Common myeloid progenitor, CD34-positive (primary cell): ENCODE measurements around the gene LAYN.

ENCODE experiments used
- CTCF ChIA-PET: fragments of 350-600 bp; sonication (Branson Sonifier 250); formaldehyde crosslinking; loops from one replicate; lab custom pipeline; 2021; ENCODE audit warnings: antibody characterized with exemption; lab: Charles Lee
- POLR2A ChIA-PET: fragments of 350-600 bp; sonication (Branson Sonifier 250); formaldehyde crosslinking; loops from one replicate; lab custom pipeline; 2021; ENCODE audit warnings: antibody characterized with exemption; lab: Charles Lee
- DNase-seq, 3 donors: peaks; one replicate each; pipeline versions ENCODE4 v3.0.0 to v3.0.0-alpha.2; 2013
- H3K27ac ChIP-seq, 2 experiments: 1 replicate in 1 of 2; 2 replicates in 1 of 2; pipeline ENCODE4 v1.7.0; 2013; ENCODE audit warnings: inconsistent platforms in 2 of 2, low read length in 2 of 2, mild to moderate bottlenecking in 2 of 2, low read depth in 1 of 2, moderate library complexity in 1 of 2; ENCODE audit not compliant: severe bottlenecking in 2 of 2, insufficient read depth in 1 of 2, poor library complexity in 1 of 2
- H3K27me3 ChIP-seq, 5 experiments: replicated peaks in 2 of 5; 1 replicate in 3 of 5; 2 replicates in 2 of 5; pipeline versions ENCODE4 v1.6.1 to v1.7.0; 2013; ENCODE audit warnings: low read length in 4 of 5, mild to moderate bottlenecking in 2 of 5, moderate library complexity in 2 of 5, inconsistent platforms in 1 of 5; ENCODE audit not compliant: insufficient read depth in 5 of 5, control insufficient read depth in 4 of 5
- H3K36me3 ChIP-seq, 4 experiments: 1 replicate in 2 of 4; 2 replicates in 2 of 4; pipeline versions ENCODE4 v1.6.1 to v1.7.0; 2013; ENCODE audit warnings: low read length in 3 of 4, control low read depth in 1 of 4, mild to moderate bottlenecking in 1 of 4; ENCODE audit not compliant: control insufficient read depth in 4 of 4, insufficient read depth in 4 of 4
- H3K4me1 ChIP-seq, 4 experiments: 1 replicate in 3 of 4; 2 replicates in 1 of 4; pipeline versions ENCODE4 v1.6.1 to v1.7.1; 2013; ENCODE audit warnings: low read length in 3 of 4, mild to moderate bottlenecking in 3 of 4, control low read depth in 1 of 4, inconsistent platforms in 1 of 4, moderate library complexity in 1 of 4; ENCODE audit not compliant: control insufficient read depth in 4 of 4, insufficient read depth in 4 of 4; ENCODE audit errors: control extremely low read depth in 1 of 4
- H3K4me3 ChIP-seq, 7 experiments: 1 replicate in 4 of 7; 2 replicates in 3 of 7; pipeline versions ENCODE4 v1.5.1 to v1.7.0; 2013; ENCODE audit warnings: mild to moderate bottlenecking in 7 of 7, low read length in 6 of 7, moderate library complexity in 6 of 7, inconsistent platforms in 2 of 7, low read depth in 2 of 7, control low read depth in 1 of 7; ENCODE audit not compliant: insufficient read depth in 4 of 7, control insufficient read depth in 1 of 7; ENCODE audit errors: extremely low read depth in 1 of 7
- H3K9me3 ChIP-seq, 5 experiments: 1 replicate in 4 of 5; 2 replicates in 1 of 5; pipeline versions ENCODE4 v1.6.1 to v1.7.1; 2013; ENCODE audit warnings: low read length in 4 of 5, mild to moderate bottlenecking in 2 of 5, inconsistent platforms in 1 of 5, low read depth in 1 of 5, moderate library complexity in 1 of 5; ENCODE audit not compliant: control insufficient read depth in 4 of 5, insufficient read depth in 2 of 5; ENCODE audit errors: control extremely low read depth in 1 of 5
- WGBS: methylation state at CpG from one replicate; pipeline ENCODE4 v1.1.5; 2013; ENCODE audit not compliant: insufficient coverage; 5-methylcytosine and 5-hydroxymethylcytosine counted together

Gene LAYN

GRCh38 chr11:111528557-111528956 is 12.0 kb upstream of the LAYN start:
- no CpG with 5 or more reads among the region's 1 CpG for WGBS
- peak in 2 of 3 donors; percentile 45 to 56 for DNase-seq
- Histone ChIP-seq H3K4me1 (peaks cover 0 to 6% (median 0%) of the 10 kb centered on the region in 4 experiments), H3K27me3 (peaks cover 0 to 2% (median 0%) of the 10 kb centered on the region in 5 experiments), H3K4me3 (no peak overlapping the region), H3K27ac (no peak overlapping the region), H3K36me3 (no peaks in the 10 kb centered on the region), H3K9me3 (no peaks in the 10 kb centered on the region)
- CTCF ChIA-PET: interaction anchor here (0.7 kb wide), 1 partner anchor 75 kb away, joined by 4 read pairs; no protein-coding TSS in a partner anchor
- POLR2A ChIA-PET: no interaction called here

- H3K27ac ChIP-seq: no peak overlapping the region
- no peak overlapping the region for H3K4me3 ChIP-seq
- POLR2A ChIA-PET: no interaction called here
- H3K9me3 ChIP-seq: no peaks in the 10 kb centered on the region
- H3K27me3 ChIP-seq: peaks cover 0 to 5% (median 3%) of the 10 kb centered on the region in 5 experiments
- no peaks in the 10 kb centered on the region for H3K36me3 ChIP-seq
- CTCF ChIA-PET: interaction anchor here (0.7 to 1.1 kb wide), 2 partner anchors 60 to 76 kb away, joined by 3 to 4 read pairs; no protein-coding TSS in a partner anchor
- no peak for DNase-seq
- H3K4me1 ChIP-seq: peaks cover 0 to 6% (median 0%) of the 10 kb centered on the region in 4 experiments
- no CpG with 5 or more reads among the region's 3 CpGs for WGBS
Observed at GRCh38 chr11:111530091-111530490, 10.4 kb upstream of the LAYN start.

GRCh38 chr11:111531136-111531535 is 9.4 kb upstream of the LAYN start:
- ChIA-PET POLR2A (no interaction called here), CTCF (interaction anchor here (0.8 kb wide), 1 partner anchor 8 kb away, joined by 3 read pairs; no protein-coding TSS in a partner anchor)
- Histone ChIP-seq H3K9me3 (no peaks in the 10 kb centered on the region), H3K4me3 (no peak overlapping the region), H3K36me3 (no peaks in the 10 kb centered on the region), H3K27ac (no peak overlapping the region), H3K4me1 (peaks cover 0 to 6% (median 0%) of the 10 kb centered on the region in 4 experiments), H3K27me3 (peaks cover 0 to 5% (median 3%) of the 10 kb centered on the region in 5 experiments)
- DNase-seq: no peak

- peak in 2 of 3 donors; percentile 70 to 74 for DNase-seq
- Histone ChIP-seq H3K9me3 (no peaks in the 10 kb centered on the region), H3K27me3 (peaks cover 0 to 5% (median 3%) of the 10 kb centered on the region in 5 experiments), H3K27ac (no peak overlapping the region), H3K4me1 (peaks cover 0 to 6% (median 0%) of the 10 kb centered on the region in 4 experiments), H3K36me3 (no peaks in the 10 kb centered on the region), H3K4me3 (no peak overlapping the region)
- CTCF ChIA-PET: interaction anchor here (0.8 kb wide), 1 partner anchor 9 kb away, joined by 3 read pairs; no protein-coding TSS in a partner anchor
- WGBS: 84% methylated on average over 4 of the region's 9 CpGs
- POLR2A ChIA-PET: interaction anchor here (0.6 kb wide), 1 partner anchor 9 kb away, joined by 4 read pairs; no protein-coding TSS in a partner anchor
Observed at GRCh38 chr11:111531687-111532364, 8.7 kb upstream of the LAYN start.

- 95% methylated on average over 4 of the region's 5 CpGs for WGBS
- no peak overlapping the region for H3K27ac ChIP-seq
- peaks cover 0 to 6% (median 0%) of the 10 kb centered on the region in 4 experiments for H3K4me1 ChIP-seq
- no peaks in the 10 kb centered on the region for H3K36me3 ChIP-seq
- DNase-seq: no peak
- no peaks in the 10 kb centered on the region for H3K9me3 ChIP-seq
- H3K4me3 ChIP-seq: no peak overlapping the region
- ChIA-PET POLR2A (interaction anchor here (0.6 kb wide), 1 partner anchor 9 kb away, joined by 4 read pairs; no protein-coding TSS in a partner anchor), CTCF (no interaction called here)
- peaks cover 0 to 5% (median 3%) of the 10 kb centered on the region in 5 experiments for H3K27me3 ChIP-seq
Observed at GRCh38 chr11:111532365-111532709, 8.2 kb upstream of the LAYN start.

- H3K4me3 ChIP-seq: no peak overlapping the region
- WGBS: 97% methylated on average over 5 of the region's 6 CpGs
- H3K9me3 ChIP-seq: peaks cover 0 to 3% (median 0%) of the 10 kb centered on the region in 5 experiments
- no peak for DNase-seq
- no peak overlapping the region for H3K27ac ChIP-seq
- H3K36me3 ChIP-seq: no peaks in the 10 kb centered on the region
- ChIA-PET CTCF (no interaction called here), POLR2A (no interaction called here)
- H3K4me1 ChIP-seq: peaks cover 0 to 8% (median 6%) of the 10 kb centered on the region in 4 experiments
- H3K27me3 ChIP-seq: peaks cover 3 to 22% (median 16%) of the 10 kb centered on the region in 5 experiments
Observed at GRCh38 chr11:111535281-111535680, 5.2 kb upstream of the LAYN start.

- H3K36me3 ChIP-seq: no peaks in the 10 kb centered on the region
- H3K27me3 ChIP-seq: peaks cover 3 to 39% (median 27%) of the 10 kb centered on the region in 5 experiments
- CTCF ChIA-PET: interaction anchor here (0.6 kb wide), 1 partner anchor 73 kb away, joined by 3 read pairs; no protein-coding TSS in a partner anchor
Observed at GRCh38 chr11:111537336-111537860, 3.1 kb upstream of the LAYN start.

More at GRCh38 chr11:111537336-111537860, 3.1 kb upstream of the LAYN start:
- POLR2A ChIA-PET: no interaction called here
- Histone ChIP-seq H3K4me3 (no peak overlapping the region), H3K4me1 (peaks cover 0 to 29% (median 22%) of the 10 kb centered on the region in 4 experiments), H3K27ac (no peak overlapping the region), H3K9me3 (peaks cover 0 to 3% (median 0%) of the 10 kb centered on the region in 5 experiments)
- no CpG with 5 or more reads among the region's 3 CpGs for WGBS
- DNase-seq: no peak
